HEK293 (cell line): Measurements from ENCODE around the gene USH1G.
"Not testable (repeated sequence)": the region's sequence is repeated elsewhere in the genome, so short reads cannot be mapped to it uniquely, and the experiment has no call there.

Experiments used
- CTCF ChIA-PET: fragments of 350-600 bp; formaldehyde crosslinking; extraction: SDS; loops from one replicate; lab custom pipeline; 2021; ENCODE audit warnings: antibody characterized with exemption; lab: Yijun Ruan, JAX
- POLR2A ChIA-PET: fragments of 300-600 bp; formaldehyde crosslinking; extraction: SDS; loops from one replicate; lab custom pipeline; 2020; ENCODE audit warnings: antibody characterized with exemption, inconsistent platforms; lab: Yijun Ruan, JAX
- H3K27ac ChIP-seq: fragments of 200-500 bp; sonication (Bioruptor generic); 2 replicates; pipeline ENCODE4 v1.5.1; 2014; ENCODE audit warnings: low read depth, low read length, control low read depth, inconsistent platforms; ENCODE audit errors: extremely low read depth
- H3K36me3 ChIP-seq, 2 experiments: fragments of 200-500 bp in 1 of 2; sonication (Bioruptor generic) in 1 of 2; 1 replicate in 1 of 2; 2 replicates in 1 of 2; pipeline ENCODE4 v1.5.1; 2014 to 2017; ENCODE audit warnings: inconsistent platforms in 2 of 2, low read length in 2 of 2; ENCODE audit not compliant: control insufficient read depth in 2 of 2, insufficient read depth in 1 of 2
- H3K4me1 ChIP-seq: fragments of 200-500 bp; sonication (Bioruptor generic); 2 replicates; pipeline ENCODE4 v1.5.1; 2014; ENCODE audit warnings: mild to moderate bottlenecking, low read length, inconsistent platforms; ENCODE audit not compliant: control insufficient read depth, insufficient read depth
- H3K4me3 ChIP-seq: 2 replicates; pipeline ENCODE4 v1.5.1; 2011; ENCODE audit warnings: low read depth, mild to moderate bottlenecking, control low read depth, low read length, moderate library complexity
- H3K9me3 ChIP-seq: fragments of 200-500 bp; sonication (Bioruptor generic); 2 replicates; pipeline ENCODE4 v1.5.1; 2014; ENCODE audit warnings: low read depth, low read length, inconsistent platforms; ENCODE audit not compliant: control insufficient read depth, insufficient read depth
- BCL11A ChIP-seq: fragments of 450-650 bp; formaldehyde crosslinking; IDR thresholded peaks from 2 replicates; pipeline ENCODE4 v1.5.1; 2016; ENCODE audit warnings: low read depth, missing biosample characterization, missing genetic modification characterization
- GLIS1 ChIP-seq: fragments of 450-650 bp; formaldehyde crosslinking; IDR thresholded peaks from 2 replicates; pipeline ENCODE4 v1.5.1; 2016; ENCODE audit warnings: missing biosample characterization, missing genetic modification characterization
- HIC1 ChIP-seq: fragments of 450-650 bp; formaldehyde crosslinking; IDR thresholded peaks from 2 replicates; pipeline ENCODE4 v1.5.1; 2016; ENCODE audit warnings: missing biosample characterization, missing genetic modification characterization
- PRDM1 ChIP-seq: fragments of 450-650 bp; formaldehyde crosslinking; IDR thresholded peaks from 2 replicates; pipeline ENCODE4; 2016; ENCODE audit warnings: missing biosample characterization, missing genetic modification characterization
- ZBTB48 ChIP-seq: fragments of 450-650 bp; formaldehyde crosslinking; IDR thresholded peaks from 2 replicates; pipeline ENCODE4 v1.5.1; 2016; ENCODE audit warnings: missing biosample characterization, missing genetic modification characterization
- ZNF121 ChIP-seq: fragments of 450-650 bp; formaldehyde crosslinking; IDR thresholded peaks from 2 replicates; pipeline ENCODE4 v1.5.1; 2016; ENCODE audit warnings: missing biosample characterization, missing genetic modification characterization
- ZNF175 ChIP-seq: fragments of 450-650 bp; formaldehyde crosslinking; IDR thresholded peaks from 2 replicates; pipeline ENCODE4 v1.5.1; 2016; ENCODE audit warnings: missing biosample characterization, missing genetic modification characterization
- ZNF366 ChIP-seq: fragments of 450-650 bp; formaldehyde crosslinking; conservative IDR thresholded peaks from 2 replicates; pipeline ENCODE4 v1.5.1; 2016; ENCODE audit warnings: missing biosample characterization, missing genetic modification characterization
- ZNF488 ChIP-seq: fragments of 450-650 bp; formaldehyde crosslinking; IDR thresholded peaks from 2 replicates; pipeline ENCODE4 v1.5.1; 2016; ENCODE audit warnings: missing biosample characterization, missing genetic modification characterization
- ZNF513 ChIP-seq: fragments of 450-650 bp; IDR thresholded peaks from 2 replicates; pipeline ENCODE4 v1.5.1; 2018; ENCODE audit warnings: missing biosample characterization, missing genetic modification characterization
- ZNF544 ChIP-seq: fragments of 450-650 bp; formaldehyde crosslinking; IDR thresholded peaks from 2 replicates; pipeline ENCODE4 v1.5.0; 2017; ENCODE audit warnings: missing biosample characterization, missing genetic modification characterization
- ZNF747 ChIP-seq: fragments of 450-650 bp; formaldehyde crosslinking; IDR thresholded peaks from 2 replicates; pipeline ENCODE4 v1.5.1; 2016; ENCODE audit warnings: missing biosample characterization, missing genetic modification characterization
- ZNF768 ChIP-seq: fragments of 450-650 bp; formaldehyde crosslinking; IDR thresholded peaks from 2 replicates; pipeline ENCODE4 v1.5.1; 2018; ENCODE audit warnings: missing biosample characterization, mild to moderate bottlenecking, missing genetic modification characterization
- ZNF776 ChIP-seq: fragments of 450-650 bp; formaldehyde crosslinking; IDR thresholded peaks from 2 replicates; pipeline ENCODE4 v1.5.0; 2017; ENCODE audit warnings: missing biosample characterization, missing genetic modification characterization, borderline replicate concordance

The USH1G gene

GRCh38 chr17:74970395-74970794 is 47.3 kb upstream of the USH1G start:
- TF ChIP-seq ZNF747 (tag by site-specific recombination), result no peak

GRCh38 chr17:74969501-74969900 is 46.4 kb upstream of the USH1G start:
- ChIA-PET CTCF (interaction anchor here (0.6 to 1.5 kb wide), 3 partner anchors 19 to 127 kb away, joined by 3 to 6 read pairs (median 3); no protein-coding TSS in a partner anchor), POLR2A (interaction anchor here (1.1 kb wide), 1 partner anchor 59 kb away, joined by 3 read pairs; no protein-coding TSS in a partner anchor)
- H3K9me3 ChIP-seq, H3K4me1 ChIP-seq, H3K4me3 ChIP-seq, H3K27ac ChIP-seq, H3K36me3 ChIP-seq: not testable (repeated sequence)
- TF ChIP-seq ZNF121 (tag by site-specific recombination), result peak; percentile 96

More at GRCh38 chr17:74970395-74970794, 47.3 kb upstream of the USH1G start:
- CTCF ChIA-PET, result interaction anchor here (0.5 to 4.2 kb wide), 5 partner anchors 9 to 144 kb away, joined by 3 to 42 read pairs (median 3); no protein-coding TSS in a partner anchor
- H3K4me1 ChIP-seq, result peaks cover 4% of the 10 kb centered on the region; the same call in 1 of the 2 replicates
- H3K36me3 ChIP-seq, result no peaks in the 10 kb centered on the region
- POLR2A ChIA-PET, result interaction anchor here (1.1 to 5.4 kb wide), 2 partner anchors 18 to 58 kb away, joined by 3 to 50 read pairs; partner anchors contain the start of gene CDR2L
- no peak overlapping the region for H3K4me3 ChIP-seq
- H3K27ac ChIP-seq, result no peak overlapping the region
- H3K9me3 ChIP-seq, result no peaks in the 10 kb centered on the region

- Histone ChIP-seq H3K9me3 (no peaks in the 10 kb centered on the region), H3K4me1 (peaks cover 4% of the 10 kb centered on the region; the same call in 1 of the 2 replicates), H3K27ac (no peak overlapping the region), H3K36me3 (no peaks in the 10 kb centered on the region), H3K4me3 (no peak overlapping the region)
- CTCF ChIA-PET, result interaction anchor here (0.7 to 1.6 kb wide), 6 partner anchors 10 to 177 kb away, joined by 3 to 7 read pairs (median 4); partner anchors contain the start of gene MRPL58
- POLR2A ChIA-PET, result interaction anchor here (0.7 kb wide), 1 partner anchor 15 kb away, joined by 3 read pairs; no protein-coding TSS in a partner anchor
- TF ChIP-seq GLIS1 (tag by site-specific recombination) (0 out of 2 replicates have a peak, but pooled peaks have one; percentile 19), ZNF768 (tag by site-specific recombination) (no peak)
Observed at GRCh38 chr17:74968361-74968780, 45.3 kb upstream of the USH1G start.

- no peaks in the 10 kb centered on the region for H3K9me3 ChIP-seq
- no peak overlapping the region for H3K4me3 ChIP-seq
- no peak overlapping the region for H3K27ac ChIP-seq
- H3K36me3 ChIP-seq, result peaks cover 0 to 8% of the 10 kb centered on the region in 2 experiments; a peak in 2 of 3 replicates
- ChIA-PET CTCF (no interaction called here), POLR2A (no interaction called here)
- TF ChIP-seq ZNF776 (no peak), ZNF366 (0 out of 2 replicates have a peak, but pooled peaks have one; percentile 22), HIC1 (tag by site-specific recombination) (0 out of 2 replicates have a peak, but pooled peaks have one; percentile 28)
- H3K4me1 ChIP-seq, result no peaks in the 10 kb centered on the region
Observed at GRCh38 chr17:74964988-74965622, 42.0 kb upstream of the USH1G start.

- CTCF ChIA-PET, result interaction anchor here (0.6 to 1.4 kb wide), 6 partner anchors 9 to 238 kb away, joined by 3 to 10 read pairs (median 4); partner anchors contain the start of gene HID1
- H3K27ac ChIP-seq, result no peak overlapping the region
- no peaks in the 10 kb centered on the region for H3K4me1 ChIP-seq
- no peak overlapping the region for H3K4me3 ChIP-seq
- POLR2A ChIA-PET, result interaction anchor here (1.4 kb wide), 1 partner anchor 48 kb away, joined by 5 read pairs; the partner anchor contains the start of gene MRPL58
- H3K36me3 ChIP-seq, result peaks cover 0 to 12% of the 10 kb centered on the region in 2 experiments; a peak in 2 of 3 replicates
- H3K9me3 ChIP-seq, result no peaks in the 10 kb centered on the region
- TF ChIP-seq PRDM1 (tag by site-specific recombination) (no peak), BCL11A (tag by site-specific recombination) (no peak), HIC1 (tag by site-specific recombination) (no peak), ZNF513 (no peak), ZNF544 (no peak), ZNF488 (no peak), ZNF175 (no peak), ZBTB48 (tag by site-specific recombination) (no peak)
Observed at GRCh38 chr17:74964246-74964761, 41.2 kb upstream of the USH1G start.
